Tibial artery (tissue), 4 donors: ENCODE measurements around the gene WDR59.

ENCODE experiments used
- DNase-seq, 2 donors: peaks; one replicate each; pipeline ENCODE4 v3.0.0-alpha.2; 2019
- H3K27ac ChIP-seq, 2 donors: fragments of 200-600 bp; sonication (generic) in 1 of 2; 1 replicate in 1 of 2; 2 replicates in 1 of 2; pipeline ENCODE4 v1.5.1; 2018 to 2019; ENCODE audit warnings: mild to moderate bottlenecking in 1 of 2
- H3K27me3 ChIP-seq, 2 donors: fragments of 200-600 bp; sonication (generic) in 1 of 2; one replicate each; pipeline versions ENCODE4 v1.5.1 to v1.6.0; 2016 to 2019
- H3K36me3 ChIP-seq, 3 donors: fragments of 200-600 bp; sonication (generic) in 2 of 3; one replicate each; pipeline ENCODE4 v1.5.1; 2016 to 2019; ENCODE audit warnings: mild to moderate bottlenecking in 2 of 3
- H3K4me1 ChIP-seq, 4 donors: fragments of 200-600 bp; sonication (generic) in 2 of 4; 1 replicate in 3 of 4; 2 replicates in 1 of 4; pipeline ENCODE4 v1.5.1; 2016 to 2019
- H3K4me3 ChIP-seq, 2 donors: fragments of 200-600 bp; sonication (generic) in 1 of 2; 1 replicate in 1 of 2; 2 replicates in 1 of 2; pipeline ENCODE4 v1.5.1; 2018 to 2019; ENCODE audit warnings: mild to moderate bottlenecking in 2 of 2
- H3K9me3 ChIP-seq, 3 donors: fragments of 200-600 bp; sonication (generic) in 1 of 3; one replicate each; pipeline ENCODE4 v1.5.1; 2016 to 2019
- intact Hi-C: fragments of 100-400 bp; cut with DNase I; formaldehyde crosslinking; loops from one replicate; pipeline ENCODE4 v1.15.0; 2023; ENCODE audit warnings: low total_unique reads
- TF ChIP-seq, protein P1 (sequence below), 2 experiments: fragments of 200-600 bp in 1 of 2; fragments of 450-650 bp in 1 of 2; IDR thresholded peaks; one replicate each; pipeline ENCODE4 v1.5.1; 2017 to 2019; ENCODE audit warnings: antibody characterized with exemption in 2 of 2, mild to moderate bottlenecking in 1 of 2, moderate library complexity in 1 of 2

WDR59 gene

DNA sequence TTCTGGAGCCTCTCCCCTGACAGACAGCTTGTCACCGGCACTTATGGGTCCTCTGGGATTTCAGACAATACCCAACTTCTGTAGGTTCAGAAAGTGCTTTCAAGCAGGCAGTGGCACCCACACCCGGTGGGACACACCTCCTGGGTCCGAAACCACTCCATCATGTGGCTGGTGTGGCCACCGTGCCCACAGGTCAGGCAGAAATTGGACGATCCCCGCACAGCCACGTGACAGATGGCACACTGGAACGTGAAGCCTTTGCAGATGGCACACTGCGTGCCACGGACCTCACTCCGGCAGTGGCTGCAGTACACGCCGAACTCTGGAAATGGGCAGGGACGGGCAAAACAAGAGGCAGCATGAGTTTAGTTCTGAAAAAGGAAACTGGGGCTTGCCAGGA, 110.8 kb downstream of the WDR59 start:
- Histone ChIP-seq H3K9me3 (no peaks in the 10 kb centered on the region), H3K27ac (no peak overlapping the region), H3K4me3 (no peak overlapping the region), H3K27me3 (no peaks in the 10 kb centered on the region), H3K36me3 (peaks cover 15 to 68% (median 38%) of the 10 kb centered on the region in 3 donors), H3K4me1 (no peaks in the 10 kb centered on the region)
- TF ChIP-seq, protein P1, sequence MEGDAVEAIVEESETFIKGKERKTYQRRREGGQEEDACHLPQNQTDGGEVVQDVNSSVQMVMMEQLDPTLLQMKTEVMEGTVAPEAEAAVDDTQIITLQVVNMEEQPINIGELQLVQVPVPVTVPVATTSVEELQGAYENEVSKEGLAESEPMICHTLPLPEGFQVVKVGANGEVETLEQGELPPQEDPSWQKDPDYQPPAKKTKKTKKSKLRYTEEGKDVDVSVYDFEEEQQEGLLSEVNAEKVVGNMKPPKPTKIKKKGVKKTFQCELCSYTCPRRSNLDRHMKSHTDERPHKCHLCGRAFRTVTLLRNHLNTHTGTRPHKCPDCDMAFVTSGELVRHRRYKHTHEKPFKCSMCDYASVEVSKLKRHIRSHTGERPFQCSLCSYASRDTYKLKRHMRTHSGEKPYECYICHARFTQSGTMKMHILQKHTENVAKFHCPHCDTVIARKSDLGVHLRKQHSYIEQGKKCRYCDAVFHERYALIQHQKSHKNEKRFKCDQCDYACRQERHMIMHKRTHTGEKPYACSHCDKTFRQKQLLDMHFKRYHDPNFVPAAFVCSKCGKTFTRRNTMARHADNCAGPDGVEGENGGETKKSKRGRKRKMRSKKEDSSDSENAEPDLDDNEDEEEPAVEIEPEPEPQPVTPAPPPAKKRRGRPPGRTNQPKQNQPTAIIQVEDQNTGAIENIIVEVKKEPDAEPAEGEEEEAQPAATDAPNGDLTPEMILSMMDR (IDR thresholded peaks at IDR 0.05): no peak
- intact Hi-C loops: no loop called here
- DNase-seq: no peak

- DNase-seq: no peak
- Histone ChIP-seq H3K9me3 (no peaks in the 10 kb centered on the region), H3K27ac (no peak overlapping the region), H3K4me1 (no peaks in the 10 kb centered on the region), H3K36me3 (peaks cover 15 to 52% (median 27%) of the 10 kb centered on the region in 3 donors), H3K4me3 (no peak overlapping the region), H3K27me3 (no peaks in the 10 kb centered on the region)
- intact Hi-C loops: no loop called here
- TF ChIP-seq, protein P1 (IDR thresholded peaks at IDR 0.05): no peak
Measured at GRCh38 chr16:74872302-74872701, 112.6 kb downstream of the WDR59 start.

DNA sequence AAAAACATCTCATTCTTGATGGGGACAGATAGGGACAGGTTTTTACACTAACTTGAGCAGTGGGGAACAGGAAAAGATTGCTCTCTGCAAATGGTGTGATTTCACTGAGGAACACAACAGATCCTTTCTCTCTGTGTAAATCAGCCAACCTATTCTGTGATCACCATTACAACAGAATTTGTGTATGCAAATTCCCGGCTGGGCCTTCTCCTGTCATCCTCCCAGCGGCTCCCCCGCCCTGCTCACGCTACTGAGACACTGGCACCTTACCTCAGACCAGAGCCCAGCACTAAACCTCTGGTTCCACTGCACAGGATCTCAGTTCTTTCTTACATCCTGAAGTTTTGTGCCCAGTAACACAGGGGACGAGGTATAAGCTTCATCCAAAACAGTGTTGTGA, 113.3 kb downstream of the WDR59 start:
- Histone ChIP-seq H3K9me3 (no peaks in the 10 kb centered on the region), H3K27ac (no peak overlapping the region), H3K27me3 (no peaks in the 10 kb centered on the region), H3K36me3 (peaks cover 15 to 45% (median 25%) of the 10 kb centered on the region in 3 donors), H3K4me1 (no peaks in the 10 kb centered on the region), H3K4me3 (no peak overlapping the region)
- TF ChIP-seq, protein P1 (IDR thresholded peaks at IDR 0.05): no peak
- DNase-seq: no peak
- intact Hi-C loops: no loop called here

DNA sequence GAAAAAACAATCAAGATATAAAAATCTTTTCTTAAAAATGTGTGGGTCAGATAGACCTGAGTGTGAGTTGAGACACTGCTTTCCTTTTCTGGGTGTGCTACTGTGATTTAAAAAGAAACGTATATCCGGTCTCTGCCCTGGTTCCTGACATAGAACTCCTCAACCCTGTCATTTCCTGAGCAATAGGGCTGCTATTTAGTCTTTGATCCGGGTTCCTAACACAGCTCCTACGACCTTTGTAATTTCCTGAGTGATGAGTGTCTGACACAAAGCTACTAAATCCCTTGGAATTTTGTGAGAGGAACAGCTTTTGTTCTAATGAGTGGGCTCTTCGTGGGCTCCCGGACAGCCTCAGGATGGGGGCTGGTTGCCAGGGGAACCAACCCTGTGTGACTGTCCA, 116.4 kb downstream of the WDR59 start:
- no peak for DNase-seq
- Histone ChIP-seq H3K27me3 (no peaks in the 10 kb centered on the region), H3K9me3 (no peaks in the 10 kb centered on the region), H3K4me1 (no peaks in the 10 kb centered on the region), H3K4me3 (no peak overlapping the region), H3K27ac (no peak overlapping the region), H3K36me3 (peaks cover 5 to 20% (median 12%) of the 10 kb centered on the region in 3 donors)
- TF ChIP-seq, protein P1 (IDR thresholded peaks at IDR 0.05): no peak
- intact Hi-C loops: loop anchor here (5.0 kb wide), 1 partner anchor 161 kb away; no protein-coding TSS in a partner anchor

GRCh38 chr16:74868035-74868434, 116.9 kb downstream of the WDR59 start:
- H3K4me3 ChIP-seq: no peak overlapping the region
- H3K27ac ChIP-seq: no peak overlapping the region
- intact Hi-C loops: loop anchor here (5.0 kb wide), 1 partner anchor 161 kb away; no protein-coding TSS in a partner anchor
- TF ChIP-seq, protein P1 (IDR thresholded peaks at IDR 0.05): no peak
- no peaks in the 10 kb centered on the region for H3K27me3 ChIP-seq
- no peak for DNase-seq
- no peaks in the 10 kb centered on the region for H3K9me3 ChIP-seq
- no peaks in the 10 kb centered on the region for H3K4me1 ChIP-seq
- H3K36me3 ChIP-seq: peaks cover 5 to 17% (median 12%) of the 10 kb centered on the region in 3 donors
